Endothelial cell of umbilical vein (primary cell): ENCODE results near the gene P2RY13. TPM values are rescaled to one million over a fixed set of nuclear protein-coding genes. Genes with fewer than 3 reads are reported as not detected.

Experiments
- polyA plus RNA-seq, 4 experiments: library from polyadenylated mRNA; depleted of rRNA in 3 of 4; stranded (reverse) in 3 of 4; unstranded in 1 of 4; fragments of >200 nt; gene quantifications; 2 replicates each; pipeline versions ENCODE4 v1.2.1 to v1.2.3, GENCODE V29; 2011 to 2012; ENCODE audit warnings: missing spikeins in 1 of 4
- total RNA-seq: library from RNA; stranded (reverse); gene quantifications from 2 replicates; pipeline ENCODE4 v1.2.3, GENCODE V29; 2021

Gene P2RY13
- total and polyA plus RNA-seq, 2 donors (not counting 3 experiments of a cell fraction or from before 2014, with no cell fraction given): not detected

Other genes starting within 250 kb of the P2RY13 start
- 0.23 and 0.27 TPM in 2 replicates for gene MED12L, start 243.9 kb downstream of the P2RY13 start, total RNA-seq
- 0.03 TPM in 2 replicates for gene MED12L, start 243.9 kb downstream of the P2RY13 start, polyA plus RNA-seq
- not detected in 2 replicates for gene GPR171, start 126.3 kb downstream of the P2RY13 start, total RNA-seq
- not detected in 2 replicates for gene GPR171, start 126.3 kb downstream of the P2RY13 start, polyA plus RNA-seq
- gene P2RY14, start 51.0 kb downstream of the P2RY13 start, total RNA-seq: not detected in 2 replicates
- not detected in 2 replicates for gene P2RY14, start 51.0 kb downstream of the P2RY13 start, polyA plus RNA-seq
- gene GPR87, start 12.7 kb downstream of the P2RY13 start, total RNA-seq: not detected in 2 replicates
- not detected in 2 replicates for gene GPR87, start 12.7 kb downstream of the P2RY13 start, polyA plus RNA-seq
- not detected in 2 replicates for gene P2RY12, start 55.2 kb upstream of the P2RY13 start, total RNA-seq
- gene P2RY12, start 55.2 kb upstream of the P2RY13 start, polyA plus RNA-seq: not detected in 2 replicates
- not detected in 2 replicates for gene IGSF10, start 131.5 kb upstream of the P2RY13 start, total RNA-seq
- 0.01 TPM in 1 of 2 replicates, not detected in the other for gene IGSF10, start 131.5 kb upstream of the P2RY13 start, polyA plus RNA-seq